GM18951 (cell line): ENCODE measurements around the gene CNPY1.

Experiments
- POLR2A ChIP-seq: IDR thresholded peaks from 4 replicates; pipeline ENCODE4 v1.6.1; 2011; ENCODE audit warnings: mild to moderate bottlenecking; ENCODE audit not compliant: insufficient read length, insufficient read depth; ENCODE audit errors: extremely low read depth
- in situ Hi-C: fragments of 300-500 bp; cut with MboI; formaldehyde crosslinking; loops from one replicate; pipeline ENCODE4 v1.12.0; 2022; ENCODE audit warnings: low sequenced_read_pairs, mixed read lengths, inconsistent platforms; ENCODE audit not compliant: unreplicated experiment

The CNPY1 gene

DNA sequence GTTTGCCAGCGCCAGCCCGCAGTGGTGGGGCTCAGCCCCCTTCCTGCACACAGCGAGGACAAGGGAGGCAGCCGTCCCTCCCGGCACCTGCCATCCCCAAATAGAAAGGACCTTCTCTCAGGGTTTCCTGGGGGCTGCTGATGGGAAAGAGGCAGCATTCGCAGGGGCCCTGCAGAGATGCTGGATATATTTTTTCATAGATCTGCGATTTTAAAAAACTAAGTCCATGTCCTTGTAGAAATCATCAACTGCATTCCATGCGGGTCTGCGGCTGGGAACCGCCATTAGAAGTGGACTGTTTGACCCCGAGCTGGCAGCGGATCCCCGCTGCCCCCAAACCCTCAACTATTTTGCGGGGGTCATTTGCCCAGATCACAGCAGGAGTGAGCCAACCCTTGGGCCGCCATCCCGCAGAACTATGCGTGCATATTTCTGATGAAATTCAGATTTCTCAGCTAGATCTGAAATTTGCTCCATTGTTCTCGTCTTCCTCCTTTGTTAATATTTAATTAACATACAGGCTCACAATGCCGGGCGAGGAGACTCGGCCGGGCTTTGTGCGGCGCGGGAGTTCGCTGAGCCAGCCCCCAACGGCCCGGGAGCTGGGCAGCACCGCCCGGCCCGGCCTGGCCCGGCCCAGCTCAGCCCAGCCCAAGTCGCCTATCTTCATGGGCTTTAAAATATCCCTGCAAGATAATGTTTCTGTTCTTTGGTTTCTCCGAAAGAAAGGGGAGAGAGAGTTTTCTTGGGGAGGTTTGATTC, 86.5 kb downstream of the CNPY1 start:
- no peak for TF ChIP-seq POLR2A
- in situ Hi-C loops = loop anchor here (10.0 kb wide), 1 partner anchor 45 kb away; no protein-coding TSS in a partner anchor

DNA sequence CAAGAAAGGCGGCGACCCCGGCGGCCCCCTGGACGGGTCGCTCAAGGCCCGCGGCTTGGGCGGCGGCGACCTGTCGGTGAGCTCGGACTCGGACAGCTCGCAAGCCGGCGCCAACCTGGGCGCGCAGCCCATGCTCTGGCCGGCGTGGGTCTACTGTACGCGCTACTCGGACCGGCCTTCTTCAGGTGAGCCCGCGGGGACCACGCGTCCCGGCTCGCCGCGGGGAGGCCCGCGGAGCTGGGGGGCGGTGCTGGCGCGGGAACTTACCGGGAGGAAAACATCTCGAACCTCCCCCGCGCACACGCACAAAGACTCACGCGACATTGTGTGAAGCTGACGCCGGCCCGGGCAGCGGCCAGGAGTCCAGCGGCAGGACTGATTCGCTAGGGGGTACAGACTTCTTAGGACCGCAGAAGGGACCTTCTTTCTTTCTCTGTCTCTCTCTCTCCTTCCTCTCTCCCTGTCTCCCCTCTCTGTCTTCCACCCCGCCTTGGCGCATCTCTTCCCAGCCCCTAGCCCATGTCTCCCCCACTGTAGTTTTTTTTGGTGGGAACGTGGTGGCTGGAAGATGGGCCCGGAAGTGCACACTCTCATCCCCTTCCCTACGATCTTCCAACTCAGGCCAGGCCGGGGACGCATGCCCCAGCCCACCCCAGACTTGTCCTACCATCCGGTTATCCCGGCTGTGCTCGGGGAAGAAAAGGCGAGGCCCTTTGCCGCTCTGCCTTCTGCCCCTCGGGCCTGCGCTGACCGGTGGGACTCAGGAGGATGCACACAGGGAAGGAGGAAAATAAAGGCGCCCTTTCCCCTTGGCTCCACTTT, 87.3 kb downstream of the CNPY1 start:
- no peak for TF ChIP-seq POLR2A
- in situ Hi-C loops = loop anchor here (10.0 kb wide), 1 partner anchor 46 kb away; no protein-coding TSS in a partner anchor

DNA sequence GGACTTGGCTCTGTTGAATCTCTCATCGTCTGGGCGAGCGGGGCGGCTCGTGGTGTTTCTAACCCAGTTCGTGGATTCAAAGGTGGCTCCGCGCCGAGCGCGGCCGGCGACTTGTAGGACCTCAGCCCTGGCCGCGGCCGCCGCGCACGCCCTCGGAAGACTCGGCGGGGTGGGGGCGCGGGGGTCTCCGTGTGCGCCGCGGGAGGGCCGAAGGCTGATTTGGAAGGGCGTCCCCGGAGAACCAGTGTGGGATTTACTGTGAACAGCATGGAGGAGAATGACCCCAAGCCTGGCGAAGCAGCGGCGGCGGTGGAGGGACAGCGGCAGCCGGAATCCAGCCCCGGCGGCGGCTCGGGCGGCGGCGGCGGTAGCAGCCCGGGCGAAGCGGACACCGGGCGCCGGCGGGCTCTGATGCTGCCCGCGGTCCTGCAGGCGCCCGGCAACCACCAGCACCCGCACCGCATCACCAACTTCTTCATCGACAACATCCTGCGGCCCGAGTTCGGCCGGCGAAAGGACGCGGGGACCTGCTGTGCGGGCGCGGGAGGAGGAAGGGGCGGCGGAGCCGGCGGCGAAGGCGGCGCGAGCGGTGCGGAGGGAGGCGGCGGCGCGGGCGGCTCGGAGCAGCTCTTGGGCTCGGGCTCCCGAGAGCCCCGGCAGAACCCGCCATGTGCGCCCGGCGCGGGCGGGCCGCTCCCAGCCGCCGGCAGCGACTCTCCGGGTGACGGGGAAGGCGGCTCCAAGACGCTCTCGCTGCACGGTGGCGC, 88.1 kb downstream of the CNPY1 start, which contains the start of gene EN2:
EN2 (plus strand) TSS at position 19 of the 767 bp plus-strand sequence; CDS start at position 268, 249 bp downstream.
- no peak for TF ChIP-seq POLR2A
- in situ Hi-C loops = loop anchor here (10.0 kb wide), 1 partner anchor 47 kb away; no protein-coding TSS in a partner anchor

DNA sequence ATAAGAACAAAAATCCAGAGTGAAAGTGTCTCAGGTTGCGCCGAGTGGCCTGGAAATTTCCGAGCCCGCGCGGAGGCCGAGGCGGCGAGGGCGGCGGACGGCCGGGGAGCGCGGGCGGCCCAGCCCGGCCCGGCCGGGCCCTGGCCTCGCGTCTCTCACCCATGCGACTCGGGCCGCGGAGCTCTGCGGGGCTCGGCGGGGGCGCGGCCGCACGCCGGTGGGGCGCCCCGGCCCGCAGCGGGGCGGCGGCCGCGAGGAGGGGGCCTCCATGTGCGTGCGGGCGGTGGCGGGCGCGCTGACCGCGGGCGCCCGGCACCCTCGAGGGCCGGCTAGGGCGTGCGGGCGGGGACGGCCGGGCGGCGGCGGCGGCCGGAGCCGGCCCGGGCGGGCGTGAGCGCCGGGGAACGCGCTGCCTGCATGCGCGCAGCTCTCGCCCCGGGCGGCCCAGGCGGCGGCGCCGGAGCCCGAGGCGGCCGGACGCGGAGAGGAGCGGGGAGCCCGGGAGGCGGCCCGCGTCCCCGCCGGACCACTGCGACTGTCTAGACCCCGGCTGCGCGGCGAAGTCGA, 88.7 kb downstream of the CNPY1 start:
- in situ Hi-C loops = loop anchor here (10.0 kb wide), 1 partner anchor 47 kb away; no protein-coding TSS in a partner anchor

DNA sequence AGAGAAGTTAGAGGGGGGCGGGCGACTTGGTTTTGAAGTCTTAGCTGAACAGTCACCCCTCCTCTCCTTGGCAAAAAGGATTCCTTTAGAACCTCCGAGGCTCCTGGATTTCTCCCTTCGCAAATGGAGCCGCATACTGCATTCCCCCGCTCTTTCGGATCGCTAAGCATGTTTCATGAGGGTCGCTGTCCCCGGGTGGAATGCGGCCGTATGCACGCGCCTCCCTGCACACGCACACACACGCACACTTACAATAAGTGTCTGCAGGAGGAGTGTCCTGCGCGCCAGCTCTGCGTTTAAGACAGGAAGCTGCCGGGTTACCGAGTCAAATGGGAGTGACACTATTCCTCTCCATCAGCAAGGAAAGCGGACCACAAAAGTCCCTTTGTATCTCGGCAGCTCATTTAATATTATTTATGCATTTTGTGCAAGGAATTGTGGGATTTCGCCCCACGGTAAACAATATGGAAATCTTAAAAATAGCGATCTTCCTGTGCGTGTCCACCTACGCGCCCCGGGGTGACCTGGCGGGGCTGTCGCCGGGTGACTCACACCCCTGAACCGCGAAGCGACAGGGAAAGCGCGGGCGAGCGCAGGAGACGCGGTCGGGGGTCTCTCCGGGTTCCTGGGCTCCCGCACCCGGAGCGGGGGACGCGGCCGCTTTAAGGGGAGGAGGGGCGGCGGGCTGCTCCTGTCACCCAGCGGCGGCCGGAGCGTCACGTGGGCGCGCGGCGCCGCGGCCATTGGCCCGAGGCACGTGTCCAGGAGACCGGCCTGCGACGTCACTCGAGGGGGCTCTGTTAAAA, 89.4 kb downstream of the CNPY1 start:
- no peak for TF ChIP-seq POLR2A
- in situ Hi-C loops = loop anchor here (10.0 kb wide), 1 partner anchor 48 kb away; no protein-coding TSS in a partner anchor

More for the DNA sequence above, 88.7 kb downstream of the CNPY1 start:
- no peak for TF ChIP-seq POLR2A

DNA sequence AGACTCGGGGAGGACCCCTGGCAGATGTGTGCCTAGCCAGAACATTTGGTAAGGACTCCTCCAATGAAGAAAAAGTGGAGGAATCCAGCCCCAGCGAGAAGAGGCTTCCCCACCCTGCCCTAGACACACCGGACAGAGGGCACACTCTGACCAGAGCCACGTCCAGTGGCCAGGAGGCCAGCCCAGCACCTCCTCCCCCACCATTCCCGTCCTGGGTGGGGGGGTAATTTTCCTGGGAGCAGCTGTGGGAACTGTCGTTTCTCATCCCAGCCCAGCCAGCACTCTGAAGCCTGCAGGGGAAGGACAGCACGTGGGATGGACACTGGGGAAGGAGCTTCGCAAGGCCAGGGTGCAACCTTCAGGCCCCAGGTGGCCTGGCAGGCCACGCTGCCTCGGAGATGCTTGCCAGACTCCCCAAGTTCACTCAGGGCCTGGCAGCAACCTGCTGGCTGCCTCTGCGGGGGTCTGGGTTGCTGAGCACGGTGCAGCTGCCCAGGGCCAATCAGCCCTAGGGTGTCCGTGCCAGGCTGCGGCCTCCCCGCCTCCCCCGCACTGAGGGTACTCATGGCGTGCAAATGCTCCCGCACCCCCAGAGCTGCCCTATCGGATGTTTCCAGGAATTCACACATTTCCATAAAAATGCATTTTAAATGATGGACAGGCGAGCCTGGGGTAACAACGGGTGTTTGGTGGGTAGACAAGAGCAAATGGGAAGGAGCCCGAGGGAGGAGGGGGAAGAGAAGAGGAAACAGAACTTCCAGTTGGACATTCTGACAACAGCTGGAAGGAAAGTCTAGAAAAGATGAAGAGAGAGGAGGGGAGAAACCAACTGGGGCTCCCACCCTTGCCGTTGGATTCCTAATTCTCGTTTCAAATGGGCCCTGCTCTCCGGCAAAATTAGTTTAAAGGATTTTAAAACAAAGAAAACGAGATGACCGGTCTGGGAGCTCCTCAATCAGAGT, 90.3 kb downstream of the CNPY1 start:
- in situ Hi-C loops = loop anchor here (10.0 kb wide), 1 partner anchor 49 kb away; no protein-coding TSS in a partner anchor
- TF ChIP-seq POLR2A = no peak

DNA sequence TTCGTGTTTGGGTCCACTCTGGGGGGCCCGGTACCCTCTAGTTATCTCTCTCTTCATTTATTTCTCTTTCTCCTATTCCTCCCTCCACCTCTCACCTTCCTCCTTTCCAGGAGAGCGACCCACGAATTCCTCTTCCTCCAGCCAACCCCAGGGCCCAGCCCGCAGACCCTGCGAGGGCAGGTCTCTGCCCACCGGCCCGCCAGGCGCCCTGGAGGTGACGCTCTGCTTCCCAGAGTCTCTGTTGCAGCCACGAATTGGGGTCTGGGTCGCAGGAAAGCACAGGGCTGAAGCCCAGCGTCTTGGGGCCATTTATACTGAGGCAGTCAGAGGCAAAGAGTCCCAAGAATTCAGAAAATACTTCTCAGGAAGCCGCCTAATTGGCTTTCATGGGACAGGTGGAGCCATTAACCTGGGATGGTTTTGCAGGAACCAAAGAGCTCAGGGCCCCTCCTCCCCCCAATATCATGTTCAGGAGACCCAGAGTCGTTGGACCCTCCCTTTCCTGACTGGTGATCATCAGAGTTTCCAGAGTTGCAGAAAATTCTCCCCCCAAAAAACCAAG, 91.1 kb downstream of the CNPY1 start:
- no peak for TF ChIP-seq POLR2A
- in situ Hi-C loops = loop anchor here (10.0 kb wide), 1 partner anchor 50 kb away; no protein-coding TSS in a partner anchor

DNA sequence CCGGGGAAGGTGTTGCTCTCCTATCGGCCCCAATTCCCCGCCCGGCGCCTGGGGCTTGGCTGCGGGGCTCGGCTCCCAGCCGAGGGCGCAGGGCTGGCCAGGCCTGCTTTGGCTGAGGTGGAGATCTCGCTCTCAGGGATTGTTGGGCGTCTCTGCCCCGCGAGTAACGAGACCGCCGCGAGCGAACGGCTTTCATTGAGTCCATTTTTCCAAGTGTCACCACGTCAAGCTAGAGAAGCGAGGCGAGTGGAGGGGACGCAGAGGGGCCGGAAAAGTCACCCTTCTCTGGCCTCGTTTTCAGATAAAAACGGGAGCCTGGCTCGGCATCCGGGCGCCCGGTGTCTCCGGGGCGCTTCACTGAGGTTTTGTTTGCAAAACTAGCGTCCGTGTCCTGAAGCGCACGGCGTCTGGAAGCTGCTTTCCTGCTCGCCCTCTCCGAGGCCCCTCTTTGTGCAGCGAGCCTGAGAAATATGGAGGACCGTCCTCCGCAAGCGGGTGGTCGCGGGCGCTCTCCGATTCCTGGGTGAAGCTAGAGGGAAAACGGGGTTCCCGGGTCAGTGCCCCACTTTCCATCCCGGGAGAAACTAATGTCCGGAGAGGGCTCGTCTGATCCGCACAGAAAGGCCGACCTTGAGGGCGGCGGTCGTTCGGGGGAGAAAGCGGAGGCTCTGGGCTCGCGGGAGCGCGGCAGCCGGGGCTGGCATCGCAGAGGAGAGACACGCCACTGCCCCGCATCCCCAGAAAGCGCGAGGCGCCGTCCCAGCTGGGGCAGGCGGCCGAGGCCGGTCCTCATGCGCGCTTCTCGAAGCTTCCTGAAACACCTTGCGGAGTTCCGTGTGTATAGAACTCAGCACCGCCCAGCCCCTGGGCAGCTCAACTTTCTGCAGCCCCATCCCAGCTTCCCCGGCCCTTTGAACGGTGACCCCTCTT, 91.9 kb downstream of the CNPY1 start:
- no peak for TF ChIP-seq POLR2A
- in situ Hi-C loops = loop anchor here (10.0 kb wide), 1 partner anchor 50 kb away; no protein-coding TSS in a partner anchor
